Peyer's patch (tissue), 4 donors: Measurements from ENCODE around the gene SEMA3A. TPM values are rescaled to one million over a fixed set of nuclear protein-coding genes. Genes with fewer than 3 reads are reported as not detected.
A peak's percentile ranks its signal among the peaks of the same experiment; 100 is the strongest.

Experiments
- DNase-seq, 3 donors: peaks; one replicate each; pipeline ENCODE4 v3.0.0-alpha.2; 2017 to 2019
- H3K27ac ChIP-seq, 4 donors: fragments of 200-600 bp; sonication (generic); one replicate each; pipeline ENCODE4 v1.5.1; 2016 to 2019
- H3K27me3 ChIP-seq, 2 donors: fragments of 200-600 bp; sonication (generic); one replicate each; pipeline ENCODE4 v1.5.1; 2019
- H3K36me3 ChIP-seq, 3 donors: fragments of 200-600 bp; sonication (generic); one replicate each; pipeline ENCODE4 v1.5.1; 2016 to 2019
- H3K4me1 ChIP-seq, 4 donors: fragments of 200-600 bp; sonication (generic); one replicate each; pipeline ENCODE4 v1.5.1; 2016 to 2019
- H3K4me3 ChIP-seq, 4 donors: fragments of 200-600 bp; sonication (generic); 1 replicate in 3 of 4; 2 replicates in 1 of 4; pipeline ENCODE4 v1.5.1; 2016 to 2019; ENCODE audit warnings: mild to moderate bottlenecking in 1 of 4
- H3K9me3 ChIP-seq, 4 donors: fragments of 200-600 bp; sonication (generic); one replicate each; pipeline ENCODE4 v1.5.1; 2016 to 2019; ENCODE audit warnings: mild to moderate bottlenecking in 1 of 4
- POLR2A ChIP-seq, 2 donors: fragments of 450-650 bp; IDR thresholded peaks; one replicate each; pipeline ENCODE4 v1.5.1; 2017; ENCODE audit warnings: antibody characterized with exemption in 2 of 2, mild to moderate bottlenecking in 2 of 2, moderate library complexity in 2 of 2
- total RNA-seq, 4 donors: library from RNA; depleted of rRNA; stranded (reverse); fragments of >200 nt; gene quantifications; one replicate each; pipeline ENCODE4 v1.1.0, GENCODE V29; 2016
- TF ChIP-seq, protein P1 (sequence below), 6 experiments: fragments of 450-650 bp in 4 of 6; fragments of 200-600 bp in 2 of 6; sonication (generic) in 1 of 6; IDR thresholded peaks; one replicate each; pipeline ENCODE4 v1.5.1; 2017 to 2019; ENCODE audit warnings: antibody characterized with exemption in 6 of 6, mild to moderate bottlenecking in 3 of 6, moderate library complexity in 1 of 6

Gene SEMA3A
- total RNA-seq, 4 donors from 2014 or later = 1.3 to 12.4 (median 3.8) TPM

DNA sequence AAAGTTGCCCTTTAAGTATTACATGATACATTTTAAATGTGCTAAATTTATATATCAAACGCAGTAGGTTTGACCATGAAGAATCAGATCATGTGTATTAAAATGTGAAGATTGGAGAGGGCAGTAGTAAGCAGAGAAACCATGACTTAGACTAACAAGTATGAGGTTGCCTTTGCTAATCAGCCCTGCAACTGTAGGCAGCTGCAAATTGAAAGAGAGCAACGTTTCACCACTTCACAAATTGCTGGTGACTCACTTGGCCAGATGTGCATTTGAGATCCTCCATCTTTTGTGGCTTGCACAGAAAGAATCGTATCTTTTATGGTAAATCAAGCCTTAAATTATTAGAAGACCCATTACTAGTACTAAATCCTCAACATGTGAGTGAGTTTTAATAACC lies 10.1 kb upstream of the SEMA3A start:
- TF ChIP-seq, protein P1, sequence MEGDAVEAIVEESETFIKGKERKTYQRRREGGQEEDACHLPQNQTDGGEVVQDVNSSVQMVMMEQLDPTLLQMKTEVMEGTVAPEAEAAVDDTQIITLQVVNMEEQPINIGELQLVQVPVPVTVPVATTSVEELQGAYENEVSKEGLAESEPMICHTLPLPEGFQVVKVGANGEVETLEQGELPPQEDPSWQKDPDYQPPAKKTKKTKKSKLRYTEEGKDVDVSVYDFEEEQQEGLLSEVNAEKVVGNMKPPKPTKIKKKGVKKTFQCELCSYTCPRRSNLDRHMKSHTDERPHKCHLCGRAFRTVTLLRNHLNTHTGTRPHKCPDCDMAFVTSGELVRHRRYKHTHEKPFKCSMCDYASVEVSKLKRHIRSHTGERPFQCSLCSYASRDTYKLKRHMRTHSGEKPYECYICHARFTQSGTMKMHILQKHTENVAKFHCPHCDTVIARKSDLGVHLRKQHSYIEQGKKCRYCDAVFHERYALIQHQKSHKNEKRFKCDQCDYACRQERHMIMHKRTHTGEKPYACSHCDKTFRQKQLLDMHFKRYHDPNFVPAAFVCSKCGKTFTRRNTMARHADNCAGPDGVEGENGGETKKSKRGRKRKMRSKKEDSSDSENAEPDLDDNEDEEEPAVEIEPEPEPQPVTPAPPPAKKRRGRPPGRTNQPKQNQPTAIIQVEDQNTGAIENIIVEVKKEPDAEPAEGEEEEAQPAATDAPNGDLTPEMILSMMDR (IDR thresholded peaks at IDR 0.05) = no peak
- H3K36me3 ChIP-seq = no peaks in the 10 kb centered on the region
- no peak overlapping the region for H3K27ac ChIP-seq
- H3K4me3 ChIP-seq = no peak overlapping the region
- DNase-seq = no peak
- H3K4me1 ChIP-seq = no peaks in the 10 kb centered on the region
- no peaks in the 10 kb centered on the region for H3K9me3 ChIP-seq
- no peaks in the 10 kb centered on the region for H3K27me3 ChIP-seq

DNA sequence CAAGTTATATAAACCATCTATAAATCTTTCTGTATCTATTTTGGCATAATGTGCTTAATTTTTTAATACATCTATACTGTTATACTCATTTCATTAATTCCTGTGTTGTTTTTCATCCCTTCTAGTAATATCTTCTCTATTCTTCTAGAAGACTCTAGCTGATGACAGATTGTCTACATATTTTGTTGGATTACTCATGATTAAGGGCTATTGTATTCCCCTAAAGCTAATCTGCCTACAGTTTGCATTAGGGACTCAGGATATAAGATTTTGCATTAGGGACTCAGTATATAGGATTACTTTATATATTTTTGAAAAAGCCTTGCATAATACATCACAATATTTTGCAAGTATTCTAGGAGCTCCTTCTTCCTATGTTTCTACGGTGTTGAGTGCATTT lies 8.3 kb upstream of the SEMA3A start:
- Histone ChIP-seq H3K9me3 (no peaks in the 10 kb centered on the region), H3K36me3 (no peaks in the 10 kb centered on the region), H3K4me3 (no peak overlapping the region), H3K27me3 (no peaks in the 10 kb centered on the region), H3K4me1 (no peaks in the 10 kb centered on the region), H3K27ac (no peak overlapping the region)
- DNase-seq = no peak
- TF ChIP-seq POLR2A (IDR thresholded peaks at IDR 0.05) = no peak
- TF ChIP-seq, protein P1 (IDR thresholded peaks at IDR 0.05) = no peak

DNA sequence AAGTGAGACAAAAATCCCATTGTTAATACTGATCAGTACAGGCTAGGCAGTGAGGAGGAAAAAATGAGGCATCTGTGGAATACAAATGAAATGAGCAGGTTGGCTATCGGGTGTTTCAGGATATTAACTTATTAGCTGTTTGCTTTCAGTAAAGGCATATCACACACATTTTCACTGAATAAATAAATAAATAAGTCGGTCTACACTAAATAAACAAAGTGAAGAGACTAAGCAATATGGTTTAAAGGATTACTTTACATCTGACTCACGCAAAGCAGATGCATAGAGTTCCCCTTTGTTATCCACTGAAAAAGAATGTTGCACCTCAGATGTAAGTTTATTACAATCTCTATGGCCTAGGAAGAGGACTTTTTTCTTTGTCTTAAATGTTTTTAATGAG lies 6.3 kb upstream of the SEMA3A start:
- Histone ChIP-seq H3K36me3 (no peaks in the 10 kb centered on the region), H3K4me1 (no peaks in the 10 kb centered on the region), H3K27ac (no peak overlapping the region), H3K27me3 (no peaks in the 10 kb centered on the region), H3K9me3 (no peaks in the 10 kb centered on the region), H3K4me3 (no peak overlapping the region)
- TF ChIP-seq POLR2A (IDR thresholded peaks at IDR 0.05) = no peak
- TF ChIP-seq, protein P1 (IDR thresholded peaks at IDR 0.05) = no peak
- DNase-seq = no peak

DNA sequence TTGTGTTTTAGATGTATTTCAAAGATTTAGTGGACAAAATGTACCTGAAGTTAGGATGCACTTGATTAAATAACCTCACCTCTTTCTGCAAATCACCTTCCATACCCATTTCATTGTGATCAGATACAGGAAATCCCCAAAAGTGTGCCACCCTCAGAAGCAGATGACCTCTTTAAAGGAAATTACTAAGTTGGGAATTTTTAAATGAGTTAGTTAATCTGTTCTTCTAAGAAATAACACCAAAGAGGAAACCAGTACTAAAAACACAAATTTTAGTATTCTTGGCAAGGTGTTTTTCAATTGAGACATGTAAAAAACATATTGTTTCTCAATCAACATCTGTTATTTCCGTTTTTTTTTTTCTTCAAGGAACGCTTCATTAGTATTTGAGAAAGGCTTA lies 4.6 kb upstream of the SEMA3A start:
- no peak overlapping the region for H3K27ac ChIP-seq

DNA sequence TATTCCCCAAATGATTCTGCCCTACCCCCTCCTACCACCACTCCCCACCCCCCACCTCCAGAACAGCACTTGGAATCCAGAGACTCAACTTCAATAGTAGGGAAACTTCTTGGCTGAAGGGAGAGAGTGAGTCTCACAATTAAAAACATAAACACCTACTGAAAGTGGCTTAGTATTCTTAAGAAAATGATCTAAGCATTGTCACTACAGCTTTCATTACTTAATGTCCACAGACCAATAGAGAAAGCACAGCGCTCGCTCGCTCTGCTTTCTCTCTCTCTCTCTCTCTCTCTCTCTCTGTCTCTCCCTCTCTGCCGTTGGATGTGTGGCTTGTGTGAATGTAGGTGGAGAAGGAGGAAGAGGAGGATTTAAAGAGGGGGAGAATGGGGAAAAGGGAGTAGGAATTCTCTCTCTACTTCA lies 1.5 kb upstream of the SEMA3A start:
- DNase-seq = no peak
- Histone ChIP-seq H3K27ac (peak overlapping the region in 3 of 4 donors; percentile 20 to 57 (median 21)), H3K27me3 (no peaks in the 10 kb centered on the region), H3K9me3 (no peaks in the 10 kb centered on the region), H3K36me3 (no peaks in the 10 kb centered on the region), H3K4me1 (no peaks in the 10 kb centered on the region), H3K4me3 (peak overlapping the region in 1 of 4 donors; percentile 41)
- no peak for TF ChIP-seq POLR2A (IDR thresholded peaks at IDR 0.05)
- TF ChIP-seq, protein P1 (IDR thresholded peaks at IDR 0.05) = no peak

More for the DNA sequence above, 4.6 kb upstream of the SEMA3A start:
- H3K27me3 ChIP-seq = no peaks in the 10 kb centered on the region
- no peak overlapping the region for H3K4me3 ChIP-seq
- H3K9me3 ChIP-seq = no peaks in the 10 kb centered on the region
- no peak for DNase-seq
- H3K4me1 ChIP-seq = no peaks in the 10 kb centered on the region
- no peak for TF ChIP-seq POLR2A (IDR thresholded peaks at IDR 0.05)
- TF ChIP-seq, protein P1 (IDR thresholded peaks at IDR 0.05) = no peak
- no peaks in the 10 kb centered on the region for H3K36me3 ChIP-seq
